HEK293T (cell line): ENCODE results near the gene RASSF4.

Source experiments
- BHLHE40 ChIP-seq: fragments of 450-650 bp; IDR thresholded peaks from 2 replicates; pipeline ENCODE4 v1.6.1; 2016; ENCODE audit warnings: mild to moderate bottlenecking, moderate library complexity, borderline replicate concordance
- ELF4 ChIP-seq: fragments of 450-650 bp; IDR thresholded peaks from 2 replicates; pipeline ENCODE4 v1.6.1; 2017; ENCODE audit warnings: antibody characterized with exemption
- FOXA1 ChIP-seq: fragments of 450-650 bp; IDR thresholded peaks from 2 replicates; pipeline ENCODE4 v1.6.1; 2016; ENCODE audit warnings: mild to moderate bottlenecking
- FOXM1 ChIP-seq: fragments of 450-650 bp; IDR thresholded peaks from 2 replicates; pipeline ENCODE4 v1.6.1; 2017; ENCODE audit warnings: mild to moderate bottlenecking, borderline replicate concordance
- L3MBTL2 ChIP-seq: fragments of 450-650 bp; conservative IDR thresholded peaks from 2 replicates; pipeline ENCODE4 v1.6.1; 2016; ENCODE audit warnings: mild to moderate bottlenecking
- NFRKB ChIP-seq: fragments of 450-650 bp; IDR thresholded peaks from 2 replicates; pipeline ENCODE4 v1.6.1; 2016; ENCODE audit warnings: mild to moderate bottlenecking, moderate library complexity
- SP1 ChIP-seq: fragments of 450-650 bp; IDR thresholded peaks from 2 replicates; pipeline ENCODE4 v1.6.1; 2017
- ZNF384 ChIP-seq: fragments of 450-650 bp; IDR thresholded peaks from 2 replicates; pipeline ENCODE4 v1.6.1; 2016

- TF ChIP-seq L3MBTL2, result no peak
- no peak for TF ChIP-seq FOXA1
- TF ChIP-seq ZNF384, result no peak
- TF ChIP-seq NFRKB, result no peak
- TF ChIP-seq BHLHE40, result no peak
- TF ChIP-seq ELF4, result no peak
- TF ChIP-seq SP1, result no peak
- no peak for TF ChIP-seq FOXM1
Observed at GRCh38 chr10:44937196-44938005, 22.2 kb upstream of the RASSF4 start.
